HepG2 (cell line): ENCODE data around the gene BFSP1. TPM values are rescaled to one million over a fixed set of nuclear protein-coding genes. Genes with fewer than 3 reads are reported as not detected.

ENCODE experiments used
- ATAC-seq: fragments of 200-7000 bp; cut with Tn5 transposase; 3 replicates; pipeline ENCODE4 v1.9.1; 2020; ENCODE audit warnings: mild to moderate bottlenecking, moderate library complexity
- BruUV-seq: library from RNA; stranded (reverse); fragments of 400-500 nt; replicated peaks from 2 replicates; lab custom pipeline; 2021; lab: Mats Ljungman, UMichigan
- CTCF ChIA-PET: fragments of 300-600 bp; formaldehyde crosslinking; extraction: SDS; loops from one replicate; lab custom pipeline; 2021; ENCODE audit warnings: low total read pairs, inconsistent platforms, low intra/inter-chr PET ratio; lab: Yijun Ruan, JAX
- POLR2A ChIA-PET: fragments of 350-600 bp; sonication (Branson Sonifier 250); formaldehyde crosslinking; loops from one replicate; lab custom pipeline; 2020; ENCODE audit warnings: antibody characterized with exemption, inconsistent platforms; lab: Yijun Ruan, JAX
- DNase-seq: peaks from one replicate; pipeline ENCODE4 v3.0.0-alpha.2; 2015; ENCODE audit warnings: low spot score
- FAIRE-seq: peaks from 3 replicates; lab custom pipeline; 2011; peaks lifted over from hg19 to GRCh38; lab: Jason Lieb, UNC
- H2AFZ ChIP-seq: one replicate; pipeline ENCODE4 v1.6.1; 2011; ENCODE audit warnings: low read length, inconsistent platforms
- H3K27ac ChIP-seq: fragments of 300-600 bp; 3 replicates; pipeline ENCODE4 v1.8.0; 2011; ENCODE audit warnings: mixed run types, mild to moderate bottlenecking, mixed read lengths, low read length, inconsistent platforms; ENCODE audit not compliant: insufficient read depth; ENCODE audit errors: extremely low read length
- H3K27me3 ChIP-seq, 2 experiments: fragments of 200-600 bp in 1 of 2; 2 replicates in 1 of 2; 3 replicates in 1 of 2; pipeline versions ENCODE4 v1.6.0 to v1.8.0; 2011; ENCODE audit warnings: low read length in 2 of 2, mild to moderate bottlenecking in 2 of 2, moderate library complexity in 2 of 2, inconsistent platforms in 1 of 2; ENCODE audit not compliant: insufficient read depth in 2 of 2, control insufficient read depth in 1 of 2
- H3K36me3 ChIP-seq, 2 experiments: fragments of 200-600 bp in 1 of 2; replicated peaks in 1 of 2; 2 replicates in 1 of 2; 3 replicates in 1 of 2; pipeline versions ENCODE4 v1.5.1 to v1.8.0; 2011; ENCODE audit warnings: low read length in 2 of 2, inconsistent platforms in 1 of 2; ENCODE audit not compliant: insufficient read depth in 2 of 2, control insufficient read depth in 1 of 2
- H3K4me1 ChIP-seq: 2 replicates; pipeline ENCODE4 v1.5.1; 2012; ENCODE audit warnings: low read length, inconsistent platforms; ENCODE audit not compliant: insufficient read depth
- H3K4me2 ChIP-seq: 2 replicates; pipeline ENCODE4 v1.6.0; 2011; ENCODE audit warnings: low read depth, low read length, inconsistent platforms
- H3K4me3 ChIP-seq, 3 experiments: fragments of 200-600 bp in 1 of 3; sonication (generic), shearing (Covaris generic) in 1 of 3; replicated peaks in 1 of 3; 2 replicates each; pipeline ENCODE4 v1.5.1; 2011 to 2016; ENCODE audit warnings: low read length in 3 of 3, inconsistent platforms in 2 of 3, low read depth in 2 of 3, mild to moderate bottlenecking in 2 of 3, control low read depth in 1 of 3, mixed read lengths in 1 of 3; ENCODE audit not compliant: insufficient read depth in 1 of 3
- H3K79me2 ChIP-seq: one replicate; pipeline ENCODE4 v1.6.1; 2011; ENCODE audit warnings: low read length, inconsistent platforms; ENCODE audit not compliant: insufficient read depth
- H3K9ac ChIP-seq: 2 replicates; pipeline ENCODE4 v1.6.0; 2011; ENCODE audit warnings: mild to moderate bottlenecking, low read depth, low read length, inconsistent platforms; ENCODE audit not compliant: insufficient read depth
- H3K9me3 ChIP-seq: 2 replicates; pipeline ENCODE4 v1.5.1; 2012; ENCODE audit warnings: mild to moderate bottlenecking, low read length
- H4K20me1 ChIP-seq: 2 replicates; pipeline ENCODE4 v1.6.0; 2011; ENCODE audit warnings: inconsistent platforms, mild to moderate bottlenecking, low read length, moderate library complexity; ENCODE audit not compliant: insufficient read depth
- ARID2 ChIP-seq: sonication (generic); formaldehyde crosslinking; IDR thresholded peaks from 2 replicates; pipeline ENCODE4 v1.8.1; 2022; ENCODE audit warnings: mild to moderate bottlenecking, missing genetic modification reagents, borderline replicate concordance
- ATF7 ChIP-seq, 2 experiments: fragments of 450-650 bp in 1 of 2; sonication (generic) in 1 of 2; formaldehyde crosslinking in 1 of 2; IDR thresholded peaks; 2 replicates each; pipeline versions ENCODE4 v1.4.0 to v1.6.1; 2016 to 2020; ENCODE audit warnings: antibody characterized with exemption in 1 of 2, mild to moderate bottlenecking in 1 of 2, missing genetic modification reagents in 1 of 2
- RBFOX2 ChIP-seq: fragments of 200-400 bp; formaldehyde crosslinking; IDR thresholded peaks from 2 replicates; pipeline ENCODE4 v1.6.1; 2017; ENCODE audit warnings: low read depth, mild to moderate bottlenecking, low read length
- SOX13 ChIP-seq, 3 experiments: fragments of 450-650 bp in 1 of 3; sonication (generic) in 1 of 3; formaldehyde crosslinking in 1 of 3; IDR thresholded peaks in 2 of 3; conservative IDR thresholded peaks in 1 of 3; 2 replicates each; pipeline versions ENCODE4 v1.5.0 to v1.6.1; 2016 to 2020; ENCODE audit warnings: antibody characterized with exemption in 1 of 3, mild to moderate bottlenecking in 1 of 3, missing compliant biosample characterization in 1 of 3, missing genetic modification reagents in 1 of 3, moderate library complexity in 1 of 3
- TEAD3 ChIP-seq: optimal IDR thresholded peaks from 2 replicates; pipeline ENCODE3; 2016; ENCODE audit warnings: borderline replicate concordance
- ZKSCAN1 ChIP-seq: fragments of 150-350 bp; IDR thresholded peaks from 2 replicates; pipeline ENCODE4 v1.6.1; 2014; ENCODE audit warnings: low read length
- ZNF615 ChIP-seq: sonication (generic); formaldehyde crosslinking; IDR thresholded peaks from 2 replicates; pipeline ENCODE4 v1.5.0; 2020; ENCODE audit warnings: mild to moderate bottlenecking, missing genetic modification reagents, borderline replicate concordance
- WGBS: methylation state at CpG from one replicate; pipeline ENCODE4 v1.1.6; 2017; ENCODE audit warnings: low lambda C conversion rate; 5-methylcytosine and 5-hydroxymethylcytosine counted together
- in situ Hi-C: cut with HindIII; loops from 2 replicates; pipeline ENCODE4 v1.10.0; 2017; ENCODE audit warnings: low pct_unique_long_range_greater_than_20kb; ENCODE audit not compliant: extremely low pct_ligation_motif_present
- intact Hi-C: fragments of 100-400 bp; cut with micrococcal nuclease; formaldehyde crosslinking; loops from one replicate; pipeline ENCODE4 v1.10.0; 2022; ENCODE audit not compliant: unreplicated experiment
- polyA plus RNA-seq, 8 experiments: library from polyadenylated mRNA; depleted of rRNA in 3 of 8; stranded (reverse) in 7 of 8; unstranded in 1 of 8; fragments of >200 nt; fragmentation: Illumina TruSeq in 4 of 8; extraction: Trizol in 4 of 8; gene quantifications; 2 replicates each; pipeline versions ENCODE4 v1.2.1 to v1.2.3, GENCODE V29; 2011 to 2016; ENCODE audit warnings: low read depth in 4 of 8, missing spikeins in 1 of 8, mixed read lengths in 1 of 8; ENCODE audit not compliant: insufficient read depth in 1 of 8
- total RNA-seq, 5 experiments: library from RNA; depleted of rRNA; stranded (reverse); fragments of >200 nt; fragmentation: Illumina TruSeq; extraction: Trizol; gene quantifications; 2 replicates each; pipeline ENCODE4 v1.2.3, GENCODE V29; 2016; ENCODE audit warnings: low read depth in 1 of 5
- TF ChIP-seq, protein P1 (sequence below): sonication (generic); formaldehyde crosslinking; IDR thresholded peaks from 2 replicates; pipeline ENCODE4 v1.4.0; 2020; ENCODE audit warnings: missing genetic modification reagents, borderline replicate concordance
- TF ChIP-seq, protein P2 (sequence below): sonication (generic); formaldehyde crosslinking; IDR thresholded peaks from 2 replicates; pipeline ENCODE4 v1.4.0; 2020; ENCODE audit warnings: missing genetic modification reagents

BFSP1 gene
- total and polyA plus RNA-seq, 2 of the 13 experiments (the other 11 are each of a cell fraction or from before 2014, with no cell fraction given): 0.22 to 0.26 TPM

DNA sequence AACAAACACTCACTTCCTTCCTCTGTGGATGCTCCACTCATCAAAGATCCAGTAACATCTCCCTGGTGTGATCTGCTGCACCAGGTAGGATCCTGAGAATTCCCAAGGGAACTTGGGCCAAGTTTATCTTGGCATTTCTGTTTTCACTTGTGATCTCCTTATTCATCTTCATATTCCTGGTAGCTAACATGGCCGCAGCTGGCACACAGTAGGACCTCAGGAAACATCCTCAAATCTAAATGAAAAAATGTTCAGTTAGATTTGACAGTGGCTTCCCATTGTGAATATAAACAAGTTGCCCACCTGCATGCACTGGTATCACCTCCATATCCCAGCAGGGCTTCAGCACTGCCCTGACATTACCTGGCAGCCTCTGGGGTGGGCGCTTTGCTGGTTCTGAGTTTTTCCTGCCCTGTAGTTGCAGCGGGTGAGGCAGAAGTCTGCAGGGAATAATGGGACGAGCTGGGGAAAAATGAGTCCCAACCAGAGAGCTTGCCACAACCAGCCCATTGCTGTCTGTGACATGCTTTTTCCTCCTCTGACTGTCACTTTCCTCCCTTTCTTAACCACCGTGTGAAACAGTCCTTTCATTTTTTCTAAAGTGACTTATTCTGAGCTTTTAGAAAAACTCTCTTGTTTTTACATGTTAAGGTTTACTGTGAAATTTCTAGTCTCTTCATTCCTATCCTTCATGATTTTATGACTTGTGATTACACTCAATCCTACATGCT lies 29.3 kb upstream of the BFSP1 start:
- H3K79me2 ChIP-seq: no peaks in the 10 kb centered on the region
- WGBS: 77% methylated on average over 5 of the region's 5 CpGs
- no TSS peak for BruUV-seq
- H3K4me2 ChIP-seq: no peak overlapping the region
- H2AFZ ChIP-seq: no peak overlapping the region
- intact Hi-C loops (no loop called here), in situ Hi-C loops (no loop called here)
- H3K9ac ChIP-seq: no peak overlapping the region
- CTCF ChIA-PET: no interaction called here
- TF ChIP-seq ATF7 (IDR thresholded peaks at IDR 0.05) (peak; percentile 77), ATF7 (CRISPR knock-in tag; IDR thresholded peaks at IDR 0.05) (no peak), RBFOX2 (no peak), ZKSCAN1 (peak; percentile 81), ARID2 (CRISPR knock-in tag) (no peak)
- TF ChIP-seq, protein P1, sequence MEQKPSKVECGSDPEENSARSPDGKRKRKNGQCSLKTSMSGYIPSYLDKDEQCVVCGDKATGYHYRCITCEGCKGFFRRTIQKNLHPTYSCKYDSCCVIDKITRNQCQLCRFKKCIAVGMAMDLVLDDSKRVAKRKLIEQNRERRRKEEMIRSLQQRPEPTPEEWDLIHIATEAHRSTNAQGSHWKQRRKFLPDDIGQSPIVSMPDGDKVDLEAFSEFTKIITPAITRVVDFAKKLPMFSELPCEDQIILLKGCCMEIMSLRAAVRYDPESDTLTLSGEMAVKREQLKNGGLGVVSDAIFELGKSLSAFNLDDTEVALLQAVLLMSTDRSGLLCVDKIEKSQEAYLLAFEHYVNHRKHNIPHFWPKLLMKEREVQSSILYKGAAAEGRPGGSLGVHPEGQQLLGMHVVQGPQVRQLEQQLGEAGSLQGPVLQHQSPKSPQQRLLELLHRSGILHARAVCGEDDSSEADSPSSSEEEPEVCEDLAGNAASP (CRISPR knock-in tag): no peak
- no peaks in the 10 kb centered on the region for H3K9me3 ChIP-seq
- no peaks in the 10 kb centered on the region for H3K27me3 ChIP-seq
- FAIRE-seq (no peak), DNase-seq (no peak), ATAC-seq (no peak)
- H3K4me3 ChIP-seq: no peak overlapping the region
- H3K27ac ChIP-seq: no peak overlapping the region
- H4K20me1 ChIP-seq: no peaks in the 10 kb centered on the region
- POLR2A ChIA-PET: interaction anchor here (6.6 kb wide), 1 partner anchor 10 kb away, joined by 33 read pairs; the partner anchor contains the start of gene DSTN
- H3K4me1 ChIP-seq: peaks cover 47% of the 10 kb centered on the region
- no peaks in the 10 kb centered on the region for H3K36me3 ChIP-seq

DNA sequence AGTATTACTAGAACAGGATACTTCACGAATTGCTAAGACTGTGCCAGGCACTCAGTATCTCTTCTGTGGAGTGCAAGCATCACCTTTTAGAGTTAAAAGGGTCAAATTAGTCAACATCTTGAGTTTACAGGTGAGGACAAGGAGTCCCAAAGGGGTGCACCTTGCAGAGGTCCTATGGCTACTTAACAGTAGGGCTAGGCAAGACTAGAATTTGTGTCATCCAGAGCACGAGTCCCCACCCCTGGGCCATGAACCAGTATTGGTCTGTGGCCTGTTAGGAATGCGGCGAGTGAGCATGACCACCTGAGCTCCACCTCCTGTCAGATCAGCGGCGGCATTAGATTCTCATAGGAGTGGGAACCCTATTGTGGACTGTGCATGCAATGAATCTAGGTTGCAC lies 28.2 kb upstream of the BFSP1 start:
- ATAC-seq (no peak; the same call in 2 of the 3 replicates), FAIRE-seq (no peak), DNase-seq (no peak)
- CTCF ChIA-PET: no interaction called here
- Histone ChIP-seq H3K4me3 (no peak overlapping the region), H3K4me2 (no peak overlapping the region), H3K27ac (no peak overlapping the region), H4K20me1 (no peaks in the 10 kb centered on the region), H3K9me3 (no peaks in the 10 kb centered on the region), H3K27me3 (no peaks in the 10 kb centered on the region), H3K9ac (no peak overlapping the region), H3K36me3 (no peaks in the 10 kb centered on the region), H2AFZ (no peak overlapping the region), H3K79me2 (no peaks in the 10 kb centered on the region), H3K4me1 (peaks cover 47% of the 10 kb centered on the region)
- intact Hi-C loops (no loop called here), in situ Hi-C loops (no loop called here)
- no TSS peak for BruUV-seq
- 0 out of 2 replicates have a peak, but pooled peaks have one; percentile 58 for TF ChIP-seq ZNF615 (CRISPR knock-in tag)
- no peak for TF ChIP-seq SOX13 (IDR thresholded peaks at IDR 0.05)
- TF ChIP-seq SOX13 (CRISPR knock-in tag; conservative IDR thresholded peaks at IDR 0.05 in 1 of 2, IDR thresholded peaks at IDR 0.05 in 1 of 2): no peak
- TF ChIP-seq, protein P2, sequence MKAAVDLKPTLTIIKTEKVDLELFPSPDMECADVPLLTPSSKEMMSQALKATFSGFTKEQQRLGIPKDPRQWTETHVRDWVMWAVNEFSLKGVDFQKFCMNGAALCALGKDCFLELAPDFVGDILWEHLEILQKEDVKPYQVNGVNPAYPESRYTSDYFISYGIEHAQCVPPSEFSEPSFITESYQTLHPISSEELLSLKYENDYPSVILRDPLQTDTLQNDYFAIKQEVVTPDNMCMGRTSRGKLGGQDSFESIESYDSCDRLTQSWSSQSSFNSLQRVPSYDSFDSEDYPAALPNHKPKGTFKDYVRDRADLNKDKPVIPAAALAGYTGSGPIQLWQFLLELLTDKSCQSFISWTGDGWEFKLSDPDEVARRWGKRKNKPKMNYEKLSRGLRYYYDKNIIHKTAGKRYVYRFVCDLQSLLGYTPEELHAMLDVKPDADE (CRISPR knock-in tag): no peak
- TF ChIP-seq TEAD3: peak; percentile 11
- WGBS: 78% methylated on average over 6 of the region's 6 CpGs
- POLR2A ChIA-PET: interaction anchor here (6.6 kb wide), 1 partner anchor 11 kb away, joined by 33 read pairs; the partner anchor contains the start of gene DSTN
